ENCODE measurements around the gene LCE2B.

DNA sequence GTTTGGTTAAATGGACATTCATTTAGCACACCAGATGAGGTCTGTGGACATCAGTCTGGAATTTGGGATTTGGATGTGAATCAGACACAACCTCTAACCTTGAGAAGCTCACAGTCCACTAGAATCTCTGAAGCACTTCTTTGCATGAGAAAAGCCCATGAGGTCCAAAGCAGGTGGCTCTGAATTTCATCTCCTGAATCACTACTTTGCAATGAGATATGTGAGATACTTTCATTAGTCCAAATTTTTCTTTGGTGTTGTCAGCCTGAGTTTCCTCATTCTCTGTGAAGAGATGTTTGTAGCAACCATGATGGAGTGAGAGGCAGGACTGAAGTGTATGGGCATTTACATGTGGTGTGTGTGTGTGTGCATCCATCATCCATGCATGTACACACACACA is 39.3 kb upstream of the LCE2B start:
- TF ChIP-seq, protein P1, sequence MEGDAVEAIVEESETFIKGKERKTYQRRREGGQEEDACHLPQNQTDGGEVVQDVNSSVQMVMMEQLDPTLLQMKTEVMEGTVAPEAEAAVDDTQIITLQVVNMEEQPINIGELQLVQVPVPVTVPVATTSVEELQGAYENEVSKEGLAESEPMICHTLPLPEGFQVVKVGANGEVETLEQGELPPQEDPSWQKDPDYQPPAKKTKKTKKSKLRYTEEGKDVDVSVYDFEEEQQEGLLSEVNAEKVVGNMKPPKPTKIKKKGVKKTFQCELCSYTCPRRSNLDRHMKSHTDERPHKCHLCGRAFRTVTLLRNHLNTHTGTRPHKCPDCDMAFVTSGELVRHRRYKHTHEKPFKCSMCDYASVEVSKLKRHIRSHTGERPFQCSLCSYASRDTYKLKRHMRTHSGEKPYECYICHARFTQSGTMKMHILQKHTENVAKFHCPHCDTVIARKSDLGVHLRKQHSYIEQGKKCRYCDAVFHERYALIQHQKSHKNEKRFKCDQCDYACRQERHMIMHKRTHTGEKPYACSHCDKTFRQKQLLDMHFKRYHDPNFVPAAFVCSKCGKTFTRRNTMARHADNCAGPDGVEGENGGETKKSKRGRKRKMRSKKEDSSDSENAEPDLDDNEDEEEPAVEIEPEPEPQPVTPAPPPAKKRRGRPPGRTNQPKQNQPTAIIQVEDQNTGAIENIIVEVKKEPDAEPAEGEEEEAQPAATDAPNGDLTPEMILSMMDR (IDR thresholded peaks at IDR 0.05): no peak
- TF ChIP-seq POLR2A (IDR thresholded peaks at IDR 0.05): no peak

Measured in lower leg skin (tissue), 3 donors.